Gastrocnemius medialis (tissue), 4 donors: ENCODE measurements around the gene BMP2K.

Experiments
- CTCF ChIP-seq, 5 experiments: fragments of 450-650 bp in 3 of 5; fragments of 200-600 bp in 2 of 5; sonication (generic) in 2 of 5; IDR thresholded peaks in 4 of 5; conservative IDR thresholded peaks in 1 of 5; 1 replicate in 4 of 5; 2 replicates in 1 of 5; pipeline ENCODE4 v1.5.1; 2016 to 2019; ENCODE audit warnings: antibody characterized with exemption in 5 of 5, mild to moderate bottlenecking in 3 of 5, moderate library complexity in 3 of 5
- POLR2A ChIP-seq, 2 donors: fragments of 450-650 bp; IDR thresholded peaks; one replicate each; pipeline ENCODE4 v1.6.1; 2017; ENCODE audit warnings: antibody characterized with exemption in 2 of 2, mild to moderate bottlenecking in 2 of 2, moderate library complexity in 2 of 2

GRCh38 chr4:78749258-78749971, 26.7 kb upstream of the BMP2K start:
- no peak for TF ChIP-seq CTCF (IDR thresholded peaks at IDR 0.05 in 4 of 5, conservative IDR thresholded peaks at IDR 0.05 in 1 of 5)
- no peak for TF ChIP-seq POLR2A (IDR thresholded peaks at IDR 0.05)
